ENCODE results near the gene TRMT11.

Gene TRMT11

DNA sequence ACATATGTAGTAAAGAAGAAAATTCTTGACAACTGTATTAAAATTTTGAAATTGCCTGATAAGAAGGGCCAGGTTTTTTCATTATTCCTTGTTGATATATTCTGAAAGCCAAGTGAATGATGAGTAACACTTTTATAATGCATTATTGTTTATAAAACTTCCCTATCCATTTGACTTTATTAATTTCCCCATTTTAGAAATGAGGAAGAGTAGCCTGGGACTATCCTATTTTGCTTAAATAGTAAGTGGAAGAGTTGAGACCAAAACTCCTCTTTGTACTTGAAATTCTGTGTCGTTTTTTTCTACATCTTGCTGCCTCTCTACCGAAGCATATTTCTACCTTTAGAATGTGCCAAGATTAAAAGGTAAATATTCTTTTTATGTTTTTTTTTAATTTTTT lies 39.7 kb downstream of the TRMT11 start (continued):
- no peak for TF ChIP-seq TCF7L2 (IDR thresholded peaks at IDR 0.05; ENCODE audit: borderline replicate concordance, low read depth, low read length)
- TF ChIP-seq ZFP69B (tag by site-specific recombination; IDR thresholded peaks at IDR 0.05), result no peak
- TF ChIP-seq ZNF248 (tag by site-specific recombination; IDR thresholded peaks at IDR 0.05), result no peak
- no peak for TF ChIP-seq ZNF302 (tag by site-specific recombination; IDR thresholded peaks at IDR 0.05; ENCODE audit: low read depth)
- no peak for TF ChIP-seq ZNF223 (tag by site-specific recombination; IDR thresholded peaks at IDR 0.05)

DNA sequence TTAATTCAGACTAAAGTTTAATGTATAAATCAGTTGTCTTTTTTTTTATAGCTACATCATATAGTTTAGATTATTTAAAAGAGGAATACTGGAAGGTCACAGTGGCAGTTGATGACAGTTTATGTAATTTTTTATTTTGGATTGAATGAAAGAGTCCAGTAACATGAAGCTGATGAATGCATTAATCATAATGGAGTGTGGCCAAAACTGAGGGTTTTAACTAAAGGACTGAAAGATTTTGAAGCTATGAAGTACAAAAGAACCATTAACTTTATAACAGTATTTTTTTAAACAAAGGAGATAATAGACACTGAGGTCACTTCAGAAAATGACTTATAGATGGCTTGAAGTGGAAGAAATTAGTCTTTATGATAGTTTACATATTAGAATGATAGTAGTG lies 41.3 kb downstream of the TRMT11 start:
- TF ChIP-seq ZNF335 (tag by site-specific recombination; conservative IDR thresholded peaks at IDR 0.05) (no peak), ZNF621 (tag by site-specific recombination; IDR thresholded peaks at IDR 0.05) (no peak), ZNF658 (tag by site-specific recombination; IDR thresholded peaks at IDR 0.05) (no peak)
- TF ChIP-seq, protein P1, sequence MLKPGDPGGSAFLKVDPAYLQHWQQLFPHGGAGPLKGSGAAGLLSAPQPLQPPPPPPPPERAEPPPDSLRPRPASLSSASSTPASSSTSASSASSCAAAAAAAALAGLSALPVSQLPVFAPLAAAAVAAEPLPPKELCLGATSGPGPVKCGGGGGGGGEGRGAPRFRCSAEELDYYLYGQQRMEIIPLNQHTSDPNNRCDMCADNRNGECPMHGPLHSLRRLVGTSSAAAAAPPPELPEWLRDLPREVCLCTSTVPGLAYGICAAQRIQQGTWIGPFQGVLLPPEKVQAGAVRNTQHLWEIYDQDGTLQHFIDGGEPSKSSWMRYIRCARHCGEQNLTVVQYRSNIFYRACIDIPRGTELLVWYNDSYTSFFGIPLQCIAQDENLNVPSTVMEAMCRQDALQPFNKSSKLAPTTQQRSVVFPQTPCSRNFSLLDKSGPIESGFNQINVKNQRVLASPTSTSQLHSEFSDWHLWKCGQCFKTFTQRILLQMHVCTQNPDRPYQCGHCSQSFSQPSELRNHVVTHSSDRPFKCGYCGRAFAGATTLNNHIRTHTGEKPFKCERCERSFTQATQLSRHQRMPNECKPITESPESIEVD (tag by site-specific recombination; IDR thresholded peaks at IDR 0.05), result 0 out of 2 replicates have a peak, but pooled peaks have one; percentile 41
- H3K9me3 ChIP-seq (ENCODE audit: control insufficient read depth, insufficient read depth, low read depth, low read length), result no peaks in the 10 kb centered on the region
- POLR2A ChIA-PET, result no interaction called here
- CTCF ChIA-PET, result no interaction called here
- no peak overlapping the region for H3K4me3 ChIP-seq (ENCODE audit: low read depth, low read length)
- peaks cover 18 to 60% of the 10 kb centered on the region in 2 experiments for H3K36me3 ChIP-seq (ENCODE audit: control insufficient read depth in 2 of 2, insufficient read depth in 1 of 2, low read length in 2 of 2)
- no peaks in the 10 kb centered on the region for H3K4me1 ChIP-seq (ENCODE audit: control insufficient read depth, insufficient read depth, low read length)
- no peak overlapping the region for H3K27ac ChIP-seq (ENCODE audit: extremely low read depth, low read depth, low read length)

DNA sequence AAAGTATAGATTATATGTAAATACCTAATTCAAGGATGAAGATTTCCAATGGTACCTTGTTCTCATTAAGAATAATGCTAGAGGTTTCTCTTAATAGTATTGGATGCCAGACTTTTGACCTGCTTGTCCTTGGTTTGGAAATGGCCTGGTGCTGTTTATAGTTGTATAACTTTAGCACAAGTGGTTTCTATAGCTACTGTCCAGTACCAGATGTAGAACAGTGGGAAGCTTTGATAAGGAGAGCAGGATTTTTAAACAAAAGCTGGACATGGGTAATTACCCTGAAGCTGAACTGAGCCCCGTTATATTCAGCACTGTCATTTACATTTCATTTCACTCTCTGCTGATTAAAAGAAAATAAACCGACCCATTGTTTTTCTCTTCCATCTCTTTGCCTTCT lies 43.7 kb downstream of the TRMT11 start:
- no peak for TF ChIP-seq ZNF76 (tag by site-specific recombination; IDR thresholded peaks at IDR 0.05; ENCODE audit: borderline replicate concordance, low read depth)
- no peak for TF ChIP-seq ZIC2 (tag by site-specific recombination; IDR thresholded peaks at IDR 0.05)
- no peak for TF ChIP-seq SCRT1 (tag by site-specific recombination; IDR thresholded peaks at IDR 0.05; ENCODE audit: borderline replicate concordance)
- no peak for TF ChIP-seq ZNF2 (tag by site-specific recombination; IDR thresholded peaks at IDR 0.05)
- TF ChIP-seq, protein P2, sequence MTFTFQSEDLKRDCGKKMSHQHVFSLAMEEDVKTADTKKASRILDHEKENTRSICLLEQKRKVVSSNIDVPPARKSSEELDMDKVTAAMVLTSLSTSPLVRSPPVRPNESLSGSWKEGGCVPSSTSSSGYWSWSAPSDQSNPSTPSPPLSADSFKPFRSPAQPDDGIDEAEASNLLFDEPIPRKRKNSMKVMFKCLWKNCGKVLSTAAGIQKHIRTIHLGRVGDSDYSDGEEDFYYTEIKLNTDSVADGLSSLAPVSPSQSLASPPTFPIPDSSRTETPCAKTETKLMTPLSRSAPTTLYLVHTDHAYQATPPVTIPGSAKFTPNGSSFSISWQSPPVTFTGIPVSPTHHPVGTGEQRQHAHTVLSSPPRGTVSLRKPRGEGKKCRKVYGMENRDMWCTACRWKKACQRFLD (tag by site-specific recombination; IDR thresholded peaks at IDR 0.05), result no peak
- no peak for TF ChIP-seq ZNF112 (tag by site-specific recombination; IDR thresholded peaks at IDR 0.05)
- no peak for TF ChIP-seq ZNF404 (tag by site-specific recombination; IDR thresholded peaks at IDR 0.05)
- no peak for TF ChIP-seq ZNF707 (tag by site-specific recombination; IDR thresholded peaks at IDR 0.05)
- no peak for TF ChIP-seq ZBTB48 (tag by site-specific recombination; IDR thresholded peaks at IDR 0.05)
- TF ChIP-seq ZNF341 (tag by site-specific recombination; IDR thresholded peaks at IDR 0.05; ENCODE audit: low read depth), result no peak
- H3K4me3 ChIP-seq (ENCODE audit: low read depth, low read length), result no peak overlapping the region
- ChIA-PET POLR2A (no interaction called here), CTCF (interaction anchor here (1.1 kb wide), 1 partner anchor 9 kb away, joined by 4 read pairs; no protein-coding TSS in a partner anchor)
- H3K9me3 ChIP-seq (ENCODE audit: control insufficient read depth, insufficient read depth, low read depth, low read length), result no peaks in the 10 kb centered on the region
- peaks cover 11 to 49% of the 10 kb centered on the region in 2 experiments for H3K36me3 ChIP-seq (ENCODE audit: control insufficient read depth in 2 of 2, insufficient read depth in 1 of 2, low read length in 2 of 2)
- no peaks in the 10 kb centered on the region for H3K4me1 ChIP-seq (ENCODE audit: control insufficient read depth, insufficient read depth, low read length)
- H3K27ac ChIP-seq (ENCODE audit: extremely low read depth, low read depth, low read length), result no peak overlapping the region

DNA sequence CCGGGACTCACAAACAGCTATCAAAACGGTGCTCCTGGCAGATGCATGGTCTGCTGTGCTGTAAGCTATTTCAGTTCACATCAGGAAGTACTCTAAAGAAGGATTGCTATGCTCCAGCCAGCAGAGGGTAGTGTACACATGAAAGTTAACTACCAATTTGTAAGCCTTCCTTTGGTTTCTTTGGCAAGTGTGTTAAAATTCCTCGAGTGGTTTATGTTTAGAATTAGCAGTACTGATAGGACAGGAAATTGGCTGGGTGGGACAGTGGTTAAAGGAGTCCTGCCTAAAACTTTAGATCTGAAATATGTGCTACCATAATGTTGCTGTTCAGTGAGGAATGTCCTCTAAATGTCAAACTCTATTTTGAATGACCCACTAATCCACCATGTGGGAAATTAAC lies 47.4 kb downstream of the TRMT11 start:
- POLR2A ChIA-PET, result no interaction called here
- Histone ChIP-seq H3K4me1 (ENCODE audit: control insufficient read depth, insufficient read depth, low read length) (no peaks in the 10 kb centered on the region), H3K4me3 (ENCODE audit: low read depth, low read length) (no peak overlapping the region), H3K36me3 (ENCODE audit: control insufficient read depth in 2 of 2, insufficient read depth in 1 of 2, low read length in 2 of 2) (peaks cover 0 to 47% of the 10 kb centered on the region in 2 experiments; a peak in 1 of 3 replicates), H3K27ac (ENCODE audit: extremely low read depth, low read depth, low read length) (no peak overlapping the region), H3K9me3 (ENCODE audit: control insufficient read depth, insufficient read depth, low read depth, low read length) (no peaks in the 10 kb centered on the region)
- CTCF ChIA-PET, result interaction anchor here (0.5 to 1.7 kb wide), 18 partner anchors 29 to 1514 kb away, joined by 3 to 8 read pairs (median 3); no protein-coding TSS in a partner anchor
- peak; percentile 55 for TF ChIP-seq ZNF654 (tag by site-specific recombination; IDR thresholded peaks at IDR 0.05; ENCODE audit: low read depth)
- TF ChIP-seq EGR2 (tag by site-specific recombination; IDR thresholded peaks at IDR 0.05; ENCODE audit: low read depth), result no peak
- TF ChIP-seq, protein P3, sequence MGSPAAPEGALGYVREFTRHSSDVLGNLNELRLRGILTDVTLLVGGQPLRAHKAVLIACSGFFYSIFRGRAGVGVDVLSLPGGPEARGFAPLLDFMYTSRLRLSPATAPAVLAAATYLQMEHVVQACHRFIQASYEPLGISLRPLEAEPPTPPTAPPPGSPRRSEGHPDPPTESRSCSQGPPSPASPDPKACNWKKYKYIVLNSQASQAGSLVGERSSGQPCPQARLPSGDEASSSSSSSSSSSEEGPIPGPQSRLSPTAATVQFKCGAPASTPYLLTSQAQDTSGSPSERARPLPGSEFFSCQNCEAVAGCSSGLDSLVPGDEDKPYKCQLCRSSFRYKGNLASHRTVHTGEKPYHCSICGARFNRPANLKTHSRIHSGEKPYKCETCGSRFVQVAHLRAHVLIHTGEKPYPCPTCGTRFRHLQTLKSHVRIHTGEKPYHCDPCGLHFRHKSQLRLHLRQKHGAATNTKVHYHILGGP (tag by site-specific recombination; IDR thresholded peaks at IDR 0.05), result peak; percentile 48
- TF ChIP-seq, protein P4, sequence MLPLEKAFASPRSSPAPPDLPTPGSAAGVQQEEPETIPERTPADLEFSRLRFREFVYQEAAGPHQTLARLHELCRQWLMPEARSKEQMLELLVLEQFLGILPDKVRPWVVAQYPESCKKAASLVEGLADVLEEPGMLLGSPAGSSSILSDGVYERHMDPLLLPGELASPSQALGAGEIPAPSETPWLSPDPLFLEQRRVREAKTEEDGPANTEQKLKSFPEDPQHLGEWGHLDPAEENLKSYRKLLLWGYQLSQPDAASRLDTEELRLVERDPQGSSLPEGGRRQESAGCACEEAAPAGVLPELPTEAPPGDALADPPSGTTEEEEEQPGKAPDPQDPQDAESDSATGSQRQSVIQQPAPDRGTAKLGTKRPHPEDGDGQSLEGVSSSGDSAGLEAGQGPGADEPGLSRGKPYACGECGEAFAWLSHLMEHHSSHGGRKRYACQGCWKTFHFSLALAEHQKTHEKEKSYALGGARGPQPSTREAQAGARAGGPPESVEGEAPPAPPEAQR (tag by site-specific recombination; IDR thresholded peaks at IDR 0.05), result no peak
- TF ChIP-seq, protein P5, sequence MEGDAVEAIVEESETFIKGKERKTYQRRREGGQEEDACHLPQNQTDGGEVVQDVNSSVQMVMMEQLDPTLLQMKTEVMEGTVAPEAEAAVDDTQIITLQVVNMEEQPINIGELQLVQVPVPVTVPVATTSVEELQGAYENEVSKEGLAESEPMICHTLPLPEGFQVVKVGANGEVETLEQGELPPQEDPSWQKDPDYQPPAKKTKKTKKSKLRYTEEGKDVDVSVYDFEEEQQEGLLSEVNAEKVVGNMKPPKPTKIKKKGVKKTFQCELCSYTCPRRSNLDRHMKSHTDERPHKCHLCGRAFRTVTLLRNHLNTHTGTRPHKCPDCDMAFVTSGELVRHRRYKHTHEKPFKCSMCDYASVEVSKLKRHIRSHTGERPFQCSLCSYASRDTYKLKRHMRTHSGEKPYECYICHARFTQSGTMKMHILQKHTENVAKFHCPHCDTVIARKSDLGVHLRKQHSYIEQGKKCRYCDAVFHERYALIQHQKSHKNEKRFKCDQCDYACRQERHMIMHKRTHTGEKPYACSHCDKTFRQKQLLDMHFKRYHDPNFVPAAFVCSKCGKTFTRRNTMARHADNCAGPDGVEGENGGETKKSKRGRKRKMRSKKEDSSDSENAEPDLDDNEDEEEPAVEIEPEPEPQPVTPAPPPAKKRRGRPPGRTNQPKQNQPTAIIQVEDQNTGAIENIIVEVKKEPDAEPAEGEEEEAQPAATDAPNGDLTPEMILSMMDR (tag by site-specific recombination; IDR thresholded peaks at IDR 0.05), result peak; percentile 61; the same call in 1 of the 2 replicates
- no peak for TF ChIP-seq ZNF48 (tag by site-specific recombination; IDR thresholded peaks at IDR 0.05)
